ENCODE measurements around the gene ADCY3.

The ADCY3 gene

GRCh38 chr2:24832073-24832461 is 88.0 kb downstream of the ADCY3 start:
- Histone ChIP-seq H3K36me3 (ENCODE audit: insufficient read depth, low read length) (peaks cover 46% of the 10 kb centered on the region), H3K27me3 (ENCODE audit: insufficient read depth, low read length) (no peaks in the 10 kb centered on the region)

GRCh38 chr2:24831221-24832072 is 88.6 kb downstream of the ADCY3 start:
- no peaks in the 10 kb centered on the region for H3K9me3 ChIP-seq (ENCODE audit: low read length)
- no peaks in the 10 kb centered on the region for H3F3A ChIP-seq (ENCODE audit: insufficient read depth, low read length)
- peaks cover 45% of the 10 kb centered on the region; the same call in 1 of the 2 replicates for H3K36me3 ChIP-seq (ENCODE audit: insufficient read depth, low read length)
- no peaks in the 10 kb centered on the region for H3K27me3 ChIP-seq (ENCODE audit: insufficient read depth, low read length)
- TF ChIP-seq CTCF (IDR thresholded peaks at IDR 0.05; ENCODE audit: low read length): no peak
- no peak for TF ChIP-seq EZH2 (IDR thresholded peaks at IDR 0.05; ENCODE audit: borderline replicate concordance, low read length)
- peaks cover 20% of the 10 kb centered on the region for H3K4me1 ChIP-seq (ENCODE audit: insufficient read depth, low read length, severe bottlenecking)
- H3K4me3 ChIP-seq (ENCODE audit: low read depth, low read length, poor library complexity, severe bottlenecking): no peak overlapping the region
- no peaks in the 10 kb centered on the region for H3K79me2 ChIP-seq (ENCODE audit: insufficient read depth, low read length)
- no peak overlapping the region for H3K9ac ChIP-seq (ENCODE audit: low read length)
- H2AFZ ChIP-seq (ENCODE audit: low read length): no peak overlapping the region
- no peaks in the 10 kb centered on the region for H3K9me2 ChIP-seq (ENCODE audit: low read depth, low read length)
- no peaks in the 10 kb centered on the region for H4K20me1 ChIP-seq (ENCODE audit: insufficient read depth, low read length)
- no peak overlapping the region for H3K4me2 ChIP-seq (ENCODE audit: low read length)
- no peak overlapping the region for H3K27ac ChIP-seq (ENCODE audit: low read depth, low read length, poor library complexity, severe bottlenecking)

More at GRCh38 chr2:24832073-24832461, 88.0 kb downstream of the ADCY3 start:
- no peak overlapping the region for H2AFZ ChIP-seq (ENCODE audit: low read length)
- H3K4me1 ChIP-seq (ENCODE audit: insufficient read depth, low read length, severe bottlenecking): peaks cover 14% of the 10 kb centered on the region
- H3K4me2 ChIP-seq (ENCODE audit: low read length): no peak overlapping the region
- H3F3A ChIP-seq (ENCODE audit: insufficient read depth, low read length): no peaks in the 10 kb centered on the region
- no peak overlapping the region for H3K9ac ChIP-seq (ENCODE audit: low read length)
- H3K4me3 ChIP-seq (ENCODE audit: low read depth, low read length, poor library complexity, severe bottlenecking): no peak overlapping the region
- H4K20me1 ChIP-seq (ENCODE audit: insufficient read depth, low read length): no peaks in the 10 kb centered on the region
- H3K27ac ChIP-seq (ENCODE audit: low read depth, low read length, poor library complexity, severe bottlenecking): no peak overlapping the region
- no peaks in the 10 kb centered on the region for H3K9me3 ChIP-seq (ENCODE audit: low read length)
- H3K9me2 ChIP-seq (ENCODE audit: low read depth, low read length): no peaks in the 10 kb centered on the region
- TF ChIP-seq CTCF (IDR thresholded peaks at IDR 0.05; ENCODE audit: low read length) (no peak), EZH2 (IDR thresholded peaks at IDR 0.05; ENCODE audit: borderline replicate concordance, low read length) (no peak)
- no peaks in the 10 kb centered on the region for H3K79me2 ChIP-seq (ENCODE audit: insufficient read depth, low read length)

GRCh38 chr2:24830786-24831185 is 89.3 kb downstream of the ADCY3 start:
- H3K4me3 ChIP-seq (ENCODE audit: low read depth, low read length, poor library complexity, severe bottlenecking): no peak overlapping the region
- no peak overlapping the region for H3K9ac ChIP-seq (ENCODE audit: low read length)

More at GRCh38 chr2:24830786-24831185, 89.3 kb downstream of the ADCY3 start:
- Histone ChIP-seq H4K20me1 (ENCODE audit: insufficient read depth, low read length) (no peaks in the 10 kb centered on the region), H3K4me1 (ENCODE audit: insufficient read depth, low read length, severe bottlenecking) (peaks cover 26% of the 10 kb centered on the region), H3K27ac (ENCODE audit: low read depth, low read length, poor library complexity, severe bottlenecking) (no peak overlapping the region), H3K27me3 (ENCODE audit: insufficient read depth, low read length) (no peaks in the 10 kb centered on the region), H2AFZ (ENCODE audit: low read length) (no peak overlapping the region), H3F3A (ENCODE audit: insufficient read depth, low read length) (no peaks in the 10 kb centered on the region; the same call in 1 of the 2 replicates), H3K79me2 (ENCODE audit: insufficient read depth, low read length) (no peaks in the 10 kb centered on the region), H3K4me2 (ENCODE audit: low read length) (no peak overlapping the region), H3K9me2 (ENCODE audit: low read depth, low read length) (no peaks in the 10 kb centered on the region), H3K9me3 (ENCODE audit: low read length) (no peaks in the 10 kb centered on the region), H3K36me3 (ENCODE audit: insufficient read depth, low read length) (peaks cover 40% of the 10 kb centered on the region; the same call in 1 of the 2 replicates)
- no peak for TF ChIP-seq EZH2 (IDR thresholded peaks at IDR 0.05; ENCODE audit: borderline replicate concordance, low read length)
- TF ChIP-seq CTCF (IDR thresholded peaks at IDR 0.05; ENCODE audit: low read length): no peak

Measured in OCI-LY1 (cell line).